ENCODE data around the gene ALDOB.

- TF ChIP-seq CTCF (IDR thresholded peaks at IDR 0.05; ENCODE audit: extremely low read depth in 1 of 2, insufficient read depth in 1 of 2, low read depth in 1 of 2, low read length in 2 of 2) (no peak), EZH2 (IDR thresholded peaks at IDR 0.05; ENCODE audit: borderline replicate concordance, low read depth, low read length, severe bottlenecking) (no peak), POLR2A (IDR thresholded peaks at IDR 0.05; ENCODE audit: low read depth, low read length) (no peak), POLR2AphosphoS5 (IDR thresholded peaks at IDR 0.05; ENCODE audit: insufficient read depth, low read depth, low read length) (no peak)
These were observed at the start of gene ALDOB for GRCh38 chr9:101435601-101436079.
